ENCODE data around the gene CHCHD10.
A peak's percentile ranks its signal among the peaks of the same experiment; 100 is the strongest.

Gene CHCHD10

DNA sequence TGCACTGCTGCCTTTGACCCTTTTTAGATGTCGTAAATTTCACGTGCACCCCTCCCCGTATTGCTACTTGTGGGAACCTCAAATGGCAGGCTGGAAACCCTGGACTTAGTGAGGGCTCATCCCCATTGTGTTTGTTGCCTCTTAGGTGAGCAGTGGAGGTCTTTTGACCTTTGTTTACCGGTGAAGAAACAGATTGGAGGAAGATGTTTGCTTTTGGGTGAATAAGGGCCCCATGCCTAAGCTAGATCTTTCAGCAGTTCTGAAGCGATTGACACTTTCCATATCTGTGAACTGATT lies 19.8 kb upstream of the CHCHD10 start:
- no peak for DNase-seq

DNA sequence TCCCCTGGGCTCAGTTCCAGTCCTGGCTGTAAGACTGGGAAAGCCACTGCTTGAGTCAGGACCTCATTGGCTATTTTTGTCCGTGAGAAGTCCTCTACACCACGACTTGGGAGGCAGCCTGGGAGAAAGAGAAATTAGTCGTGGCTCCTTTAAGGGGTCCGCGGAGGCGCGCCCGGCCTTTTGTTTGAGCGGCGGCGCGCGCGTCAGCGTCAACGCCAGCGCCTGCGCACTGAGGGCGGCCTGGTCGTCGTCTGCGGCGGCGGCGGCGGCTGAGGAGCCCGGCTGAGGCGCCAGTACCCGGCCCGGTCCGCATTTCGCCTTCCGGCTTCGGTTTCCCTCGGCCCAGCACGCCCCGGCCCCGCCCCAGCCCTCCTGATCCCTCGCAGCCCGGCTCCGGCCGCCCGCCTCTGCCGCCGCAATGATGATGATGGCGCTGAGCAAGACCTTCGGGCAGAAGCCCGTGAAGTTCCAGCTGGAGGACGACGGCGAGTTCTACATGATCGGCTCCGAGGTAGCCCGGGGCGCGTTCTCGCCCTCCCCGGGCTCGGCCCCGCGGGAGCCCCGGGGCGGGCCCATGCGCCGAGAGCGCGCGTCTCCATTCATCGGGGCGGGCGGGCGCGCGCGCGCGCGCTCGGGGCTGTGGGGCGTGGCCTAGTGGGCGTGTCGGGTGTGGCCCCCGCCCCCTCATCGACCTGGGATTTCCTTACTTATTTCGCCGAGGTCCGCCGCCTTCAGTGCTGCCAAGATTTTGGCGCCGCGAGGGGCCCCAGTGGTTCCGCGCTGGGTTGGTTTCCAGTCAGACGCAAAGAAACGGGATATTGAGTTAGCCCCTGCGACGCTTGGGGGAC lies 19.2 kb upstream of the CHCHD10 start, which contains the start of gene SMARCB1:
Gene SMARCB1, plus strand, starts transcription at position 215 of the 848 bp plus-strand sequence. Its CDS starts 204 bp downstream, at position 419.
- DNase-seq: peak; percentile 89

DNA sequence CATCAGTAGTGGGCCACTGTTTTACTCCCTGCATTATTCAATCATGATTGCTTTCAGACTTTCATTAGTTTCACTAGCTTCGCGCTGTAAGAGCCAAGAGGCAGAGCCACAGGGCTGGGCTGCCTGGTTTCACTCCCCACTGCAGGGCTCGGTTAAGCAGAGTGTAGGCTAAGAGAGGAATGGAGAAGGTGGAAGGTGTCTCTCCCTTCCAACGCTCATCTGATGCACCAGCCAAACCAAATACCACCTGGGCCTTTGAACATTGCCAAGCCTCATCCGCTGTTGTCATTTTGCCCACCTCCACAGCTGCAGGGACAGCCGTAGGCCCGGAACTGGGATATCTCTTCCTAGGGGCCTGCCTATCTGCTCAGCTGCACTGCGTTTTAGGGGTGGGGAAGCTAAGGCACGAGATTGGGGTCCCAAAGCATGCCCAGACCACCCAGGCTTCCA lies 18.5 kb upstream of the CHCHD10 start:
- DNase-seq: no peak

DNA sequence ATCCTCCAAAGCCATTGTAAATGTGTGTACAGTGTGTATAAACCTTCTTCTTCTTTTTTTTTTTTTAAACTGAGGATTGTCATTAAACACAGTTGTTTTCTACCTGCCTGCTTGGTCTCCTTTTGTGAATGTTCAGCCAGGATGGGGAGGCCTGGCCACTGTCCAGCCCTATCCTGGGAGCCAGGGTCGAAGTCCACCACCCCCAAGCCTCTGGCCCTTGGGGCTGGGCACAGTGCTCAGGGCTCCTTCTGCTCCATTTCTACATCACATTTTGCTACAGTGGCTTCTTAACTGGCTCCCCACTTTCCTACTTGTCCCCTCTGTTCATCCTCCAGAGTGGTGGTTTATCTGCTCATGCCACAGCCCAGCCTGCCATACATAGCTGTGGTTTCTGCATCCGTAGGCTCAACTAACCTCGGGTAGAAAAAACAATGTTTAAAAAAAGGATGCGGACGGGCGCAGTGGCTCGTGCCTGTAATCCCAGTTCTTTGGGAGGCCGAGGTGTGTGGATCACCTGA lies 16.5 kb upstream of the CHCHD10 start:
- peak; percentile 76 for DNase-seq

DNA sequence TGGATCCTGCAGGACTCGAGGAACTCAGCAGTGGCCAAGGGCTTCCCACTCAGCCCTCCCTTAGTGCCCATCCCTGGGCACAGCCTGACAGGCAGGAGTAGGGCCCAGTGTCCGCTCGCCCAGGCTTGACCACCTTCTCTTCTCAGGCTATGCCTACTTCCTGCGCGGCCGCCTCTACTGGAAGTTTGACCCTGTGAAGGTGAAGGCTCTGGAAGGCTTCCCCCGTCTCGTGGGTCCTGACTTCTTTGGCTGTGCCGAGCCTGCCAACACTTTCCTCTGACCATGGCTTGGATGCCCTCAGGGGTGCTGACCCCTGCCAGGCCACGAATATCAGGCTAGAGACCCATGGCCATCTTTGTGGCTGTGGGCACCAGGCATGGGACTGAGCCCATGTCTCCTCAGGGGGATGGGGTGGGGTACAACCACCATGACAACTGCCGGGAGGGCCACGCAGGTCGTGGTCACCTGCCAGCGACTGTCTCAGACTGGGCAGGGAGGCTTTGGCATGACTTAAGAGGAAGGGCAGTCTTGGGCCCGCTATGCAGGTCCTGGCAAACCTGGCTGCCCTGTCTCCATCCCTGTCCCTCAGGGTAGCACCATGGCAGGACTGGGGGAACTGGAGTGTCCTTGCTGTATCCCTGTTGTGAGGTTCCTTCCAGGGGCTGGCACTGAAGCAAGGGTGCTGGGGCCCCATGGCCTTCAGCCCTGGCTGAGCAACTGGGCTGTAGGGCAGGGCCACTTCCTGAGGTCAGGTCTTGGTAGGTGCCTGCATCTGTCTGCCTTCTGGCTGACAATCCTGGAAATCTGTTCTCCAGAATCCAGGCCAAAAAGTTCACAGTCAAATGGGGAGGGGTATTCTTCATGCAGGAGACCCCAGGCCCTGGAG lies 15.7 kb upstream of the CHCHD10 start:
- no peak for DNase-seq

DNA sequence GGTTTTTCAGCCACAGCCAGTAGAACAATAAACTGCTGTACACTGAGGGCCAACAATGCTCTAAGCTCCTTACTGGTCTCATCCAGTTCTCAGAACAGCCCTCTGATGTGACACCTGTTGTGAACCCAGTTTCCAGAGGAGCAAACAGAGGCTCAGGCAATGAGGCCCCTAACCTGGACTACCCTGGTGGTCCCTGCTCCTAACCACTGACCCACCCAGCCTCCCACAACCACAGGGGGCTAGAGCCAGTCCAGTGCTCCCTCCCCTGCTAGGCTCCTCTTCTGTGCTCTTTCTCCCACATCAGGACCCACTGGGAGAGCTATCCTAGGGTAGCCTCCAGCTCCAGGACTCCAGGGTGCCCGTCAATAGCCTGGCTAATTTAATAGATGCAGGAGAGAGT lies 14.9 kb upstream of the CHCHD10 start:
- no peak for DNase-seq

DNA sequence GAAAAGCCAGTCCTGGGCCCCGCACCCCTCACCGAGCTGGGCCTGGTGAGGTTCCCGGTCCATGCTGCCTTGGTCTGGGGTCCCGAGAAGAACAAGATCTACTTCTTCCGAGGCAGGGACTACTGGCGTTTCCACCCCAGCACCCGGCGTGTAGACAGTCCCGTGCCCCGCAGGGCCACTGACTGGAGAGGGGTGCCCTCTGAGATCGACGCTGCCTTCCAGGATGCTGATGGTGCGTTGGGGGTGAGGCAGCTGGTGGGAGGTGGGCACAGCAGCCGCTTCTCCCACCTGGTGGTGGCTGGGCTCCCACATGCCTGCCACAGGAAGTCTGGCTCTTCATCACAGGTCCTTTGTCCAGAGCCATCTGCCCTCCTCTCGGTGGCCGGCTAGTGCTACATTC lies 14.5 kb upstream of the CHCHD10 start:
- no peak for DNase-seq

DNA sequence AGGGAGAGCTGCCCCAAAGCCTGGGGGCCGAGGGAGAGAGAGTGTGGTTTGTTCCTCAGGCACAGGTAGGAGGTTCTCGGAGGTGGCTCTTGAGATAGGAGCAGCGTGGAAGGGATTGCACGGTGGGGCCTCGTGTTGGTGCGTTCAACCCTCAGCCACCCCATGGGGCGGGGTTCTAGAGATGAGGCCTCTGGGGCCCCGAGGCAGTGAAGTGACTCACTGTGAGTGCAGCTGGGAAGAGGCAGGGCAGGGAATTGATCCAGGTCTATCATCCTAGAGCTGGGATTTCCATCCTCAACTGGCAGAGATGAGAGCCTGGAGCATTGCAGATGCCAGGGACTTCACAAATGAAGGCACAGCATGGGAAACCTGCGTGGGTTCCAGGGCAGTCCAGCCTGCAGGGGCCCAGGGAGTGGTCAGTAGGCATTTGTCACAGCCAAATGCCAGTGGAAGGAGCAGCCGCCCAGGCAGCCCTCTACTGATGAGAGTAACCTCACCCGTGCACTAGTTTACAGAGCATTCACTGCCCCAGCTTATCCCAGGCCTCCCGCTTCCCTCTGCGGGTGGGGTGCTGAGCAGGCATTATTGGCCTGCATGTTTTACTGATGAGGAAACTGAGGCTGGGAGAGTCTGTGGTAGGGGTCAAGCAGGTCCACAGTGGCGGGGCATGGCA lies 13.9 kb upstream of the CHCHD10 start:
- peak; percentile 93 for DNase-seq

DNA sequence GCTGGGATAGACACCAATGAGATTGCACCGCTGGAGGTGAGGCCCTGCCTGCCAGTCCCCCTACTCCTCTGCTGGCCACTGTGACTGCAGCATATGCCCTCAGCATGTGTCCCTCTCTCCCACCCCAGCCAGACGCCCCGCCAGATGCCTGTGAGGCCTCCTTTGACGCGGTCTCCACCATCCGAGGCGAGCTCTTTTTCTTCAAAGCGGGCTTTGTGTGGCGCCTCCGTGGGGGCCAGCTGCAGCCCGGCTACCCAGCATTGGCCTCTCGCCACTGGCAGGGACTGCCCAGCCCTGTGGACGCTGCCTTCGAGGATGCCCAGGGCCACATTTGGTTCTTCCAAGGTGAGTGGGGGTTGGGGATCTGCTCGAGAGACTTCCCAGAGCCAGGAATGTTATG lies 13.3 kb upstream of the CHCHD10 start:
- no peak for DNase-seq

DNA sequence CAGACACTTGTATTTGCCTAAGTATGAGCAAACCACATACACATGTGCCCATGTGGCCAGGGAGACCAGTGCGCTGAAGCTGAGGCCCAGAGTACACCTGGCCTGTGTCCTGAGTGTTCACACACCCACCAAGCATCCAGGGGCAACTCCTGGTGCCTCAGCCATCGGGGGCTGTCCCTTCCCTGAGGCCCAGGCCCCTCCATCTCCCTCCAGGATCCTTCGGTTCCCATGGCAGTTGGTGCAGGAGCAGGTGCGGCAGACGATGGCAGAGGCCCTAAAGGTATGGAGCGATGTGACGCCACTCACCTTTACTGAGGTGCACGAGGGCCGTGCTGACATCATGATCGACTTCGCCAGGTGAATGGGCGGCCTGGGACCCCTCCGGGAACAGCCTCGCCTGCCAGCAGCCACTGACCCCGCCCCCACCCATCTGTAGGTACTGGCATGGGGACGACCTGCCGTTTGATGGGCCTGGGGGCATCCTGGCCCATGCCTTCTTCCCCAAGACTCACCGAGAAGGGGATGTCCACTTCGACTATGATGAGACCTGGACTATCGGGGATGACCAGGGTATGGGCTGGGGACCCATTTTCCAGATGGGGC lies 12.5 kb upstream of the CHCHD10 start:
- no peak for DNase-seq

DNA sequence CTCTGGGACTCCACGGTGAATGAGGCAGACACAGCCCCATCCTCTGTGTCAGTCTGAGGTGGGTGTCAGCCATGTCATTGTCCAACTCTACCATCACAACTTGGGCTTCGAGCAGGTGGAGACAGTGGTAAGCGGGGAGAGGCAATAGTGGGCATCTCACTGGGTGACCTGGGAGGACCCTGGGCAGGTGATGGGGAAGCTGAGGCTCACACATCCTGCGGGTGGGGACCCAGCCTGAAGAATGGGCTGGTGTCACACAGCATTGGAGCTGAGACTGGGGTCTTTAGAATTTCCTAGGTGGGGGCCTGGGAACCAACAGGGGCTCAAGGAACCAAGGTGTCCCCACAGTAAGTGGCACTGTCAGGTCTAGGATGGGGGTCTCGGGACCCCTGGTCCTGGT lies 12.0 kb upstream of the CHCHD10 start:
- no peak for DNase-seq

DNA sequence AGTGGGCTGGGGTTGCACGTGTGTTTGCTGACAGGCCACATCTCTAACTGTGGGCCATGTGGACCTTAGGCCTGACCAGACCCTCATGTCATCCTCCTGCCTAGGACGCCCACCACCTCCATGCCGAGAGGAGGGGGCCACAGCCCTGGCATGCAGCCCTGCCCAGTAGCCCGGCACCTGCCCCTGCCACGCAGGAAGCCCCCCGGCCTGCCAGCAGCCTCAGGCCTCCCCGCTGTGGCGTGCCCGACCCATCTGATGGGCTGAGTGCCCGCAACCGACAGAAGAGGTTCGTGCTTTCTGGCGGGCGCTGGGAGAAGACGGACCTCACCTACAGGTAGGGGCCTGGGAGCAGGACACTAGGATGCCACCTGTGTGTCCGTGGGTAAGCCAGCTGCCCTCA lies 11.3 kb upstream of the CHCHD10 start:
- DNase-seq: no peak

DNA sequence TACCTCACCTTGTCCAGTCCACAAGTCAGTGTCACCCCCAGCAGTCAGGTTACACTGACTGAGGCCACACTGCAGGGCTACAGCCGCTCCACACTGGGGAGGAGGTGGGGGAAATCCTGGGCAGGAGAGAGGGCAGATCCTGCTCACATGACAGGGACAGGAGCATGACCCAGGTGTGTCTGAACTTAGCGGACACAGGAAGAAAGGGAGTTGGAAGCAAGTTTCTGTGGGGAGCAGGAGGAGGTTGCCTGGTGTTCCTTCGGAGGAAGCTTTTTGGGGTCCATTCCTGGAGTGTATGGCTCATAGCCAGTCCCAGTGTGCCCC lies 10.8 kb upstream of the CHCHD10 start:
- DNase-seq: no peak

DNA sequence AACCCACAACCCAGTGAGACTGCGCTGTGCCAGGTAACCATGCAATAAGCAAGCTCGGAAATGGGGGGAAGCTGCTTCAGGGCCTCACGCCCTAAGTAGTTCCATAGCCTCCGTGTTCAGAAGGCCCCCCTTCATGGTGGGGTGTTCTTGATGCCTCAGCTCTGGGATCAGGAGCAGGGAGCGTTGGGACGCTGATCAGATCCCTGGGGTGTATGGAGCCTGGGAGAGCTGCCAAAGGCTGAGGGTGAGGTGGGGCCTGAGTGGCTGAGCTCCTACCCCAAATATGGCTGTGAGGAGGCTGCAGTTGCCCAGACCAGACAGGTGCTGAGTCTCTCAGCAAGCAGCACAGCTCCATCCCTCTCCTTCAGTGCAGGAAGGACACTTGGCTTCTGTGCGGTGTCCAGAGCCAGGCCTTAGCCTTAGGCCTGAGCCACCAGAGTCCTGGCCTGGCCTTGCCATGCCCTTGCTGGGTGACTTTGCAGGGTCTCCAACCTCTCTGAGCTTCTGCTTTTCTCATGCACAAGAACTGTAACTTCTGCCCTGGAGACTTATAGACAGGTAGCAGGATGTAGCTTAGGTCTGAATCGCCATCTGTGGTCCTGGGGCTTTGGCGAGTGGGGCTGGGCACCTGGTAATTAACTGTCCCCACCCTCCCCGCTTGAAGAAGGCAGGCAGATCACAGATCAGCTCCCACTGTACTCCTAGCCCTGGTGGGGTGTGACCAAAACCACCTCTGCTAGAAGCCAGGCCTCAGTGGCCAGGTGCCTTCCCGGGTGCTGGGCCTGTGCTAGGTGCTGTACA lies 10.2 kb upstream of the CHCHD10 start:
- no peak for DNase-seq

DNA sequence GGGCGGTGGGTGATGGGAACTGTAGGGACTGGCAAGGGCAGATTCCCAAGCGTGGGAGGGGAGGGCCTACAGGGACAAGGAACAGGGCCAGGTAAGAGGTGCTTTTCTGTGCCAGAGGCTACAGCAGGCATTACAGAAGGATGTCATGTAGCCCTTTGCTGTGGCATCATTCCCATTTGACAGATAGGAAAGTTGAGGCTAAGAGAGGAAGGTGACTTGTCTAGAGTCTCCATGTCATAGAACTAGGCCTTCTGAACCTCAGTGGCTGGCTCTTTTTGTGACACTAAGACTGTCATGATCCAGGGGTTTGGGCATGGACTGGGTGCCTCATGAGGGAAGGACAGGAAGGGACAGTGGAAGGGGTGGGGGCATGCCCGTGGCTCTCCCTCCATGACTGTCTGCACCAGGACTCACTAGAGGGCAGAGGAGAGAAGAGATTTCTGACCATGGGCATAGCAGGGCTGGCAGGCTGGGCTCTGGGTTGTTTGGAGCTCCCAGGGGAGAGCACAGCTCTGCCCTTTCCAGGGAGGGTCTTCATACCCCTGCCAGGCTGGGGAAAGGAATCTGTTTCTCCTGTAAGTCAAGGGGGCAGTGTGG lies 8.1 kb upstream of the CHCHD10 start:
- no peak for DNase-seq

DNA sequence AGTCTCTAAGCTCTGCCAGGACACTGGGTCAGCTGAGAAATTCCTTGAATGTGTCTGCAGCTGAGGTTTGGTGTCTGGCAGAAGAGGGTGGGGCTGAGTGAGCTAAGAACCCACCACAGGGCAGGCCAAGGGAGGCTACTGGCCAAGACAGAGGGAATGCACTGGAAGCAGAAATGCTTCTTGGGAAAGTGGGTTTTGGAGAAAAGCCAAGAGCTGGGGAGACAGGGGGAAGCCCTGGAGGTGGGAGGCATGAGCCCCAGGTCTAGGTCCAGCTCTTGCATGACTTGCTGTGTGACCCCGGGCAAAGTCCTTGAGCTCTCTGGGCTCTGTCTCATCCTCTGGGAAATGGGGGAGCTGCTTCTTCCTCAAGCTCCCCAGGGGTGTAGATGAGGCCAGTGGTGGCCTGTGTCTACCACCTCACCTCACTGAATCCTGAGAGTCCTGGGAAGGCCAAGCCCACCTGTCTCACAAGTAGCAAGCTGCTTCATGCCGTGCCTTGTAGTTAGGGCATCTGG lies 7.2 kb upstream of the CHCHD10 start:
- DNase-seq: peak; percentile 64

DNA sequence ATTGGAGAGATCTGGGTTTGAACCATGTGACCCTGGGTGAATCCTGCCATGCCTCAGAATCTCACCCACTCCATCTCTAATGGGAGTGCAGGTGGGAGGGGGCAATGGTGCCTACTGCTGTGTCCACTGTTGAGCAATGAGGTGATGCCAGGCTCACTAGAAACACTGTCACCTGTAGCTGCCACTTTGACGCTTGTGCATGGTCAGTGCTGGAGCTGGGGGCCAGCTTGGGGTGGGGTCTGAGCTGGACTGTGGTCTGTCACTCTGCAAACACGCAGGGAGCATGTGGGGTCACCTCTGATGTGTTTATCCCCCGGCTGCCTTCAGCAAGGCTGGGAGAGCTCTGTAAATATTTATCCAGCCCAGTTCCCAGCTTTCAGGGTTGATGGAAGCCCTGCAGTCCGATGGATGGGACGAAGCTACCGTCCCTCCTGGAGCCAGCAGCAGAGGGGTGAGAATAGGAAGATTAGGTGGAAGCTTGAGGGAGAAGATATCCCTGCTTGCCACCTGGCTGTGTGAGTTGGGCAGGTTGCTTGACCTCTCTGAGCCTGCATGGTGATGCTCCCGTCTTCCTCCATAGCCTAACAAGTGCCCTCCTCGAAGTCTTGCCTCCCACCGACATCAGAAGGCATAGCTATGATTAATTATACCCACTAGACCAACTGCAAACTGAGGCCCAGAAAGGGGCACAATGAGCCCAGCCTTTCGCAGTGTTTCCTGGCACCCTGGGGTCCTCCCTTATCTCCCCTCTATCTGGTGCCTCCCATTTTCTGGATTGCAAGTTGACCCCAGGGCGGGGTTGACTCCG lies 6.5 kb upstream of the CHCHD10 start:
- no peak for DNase-seq

DNA sequence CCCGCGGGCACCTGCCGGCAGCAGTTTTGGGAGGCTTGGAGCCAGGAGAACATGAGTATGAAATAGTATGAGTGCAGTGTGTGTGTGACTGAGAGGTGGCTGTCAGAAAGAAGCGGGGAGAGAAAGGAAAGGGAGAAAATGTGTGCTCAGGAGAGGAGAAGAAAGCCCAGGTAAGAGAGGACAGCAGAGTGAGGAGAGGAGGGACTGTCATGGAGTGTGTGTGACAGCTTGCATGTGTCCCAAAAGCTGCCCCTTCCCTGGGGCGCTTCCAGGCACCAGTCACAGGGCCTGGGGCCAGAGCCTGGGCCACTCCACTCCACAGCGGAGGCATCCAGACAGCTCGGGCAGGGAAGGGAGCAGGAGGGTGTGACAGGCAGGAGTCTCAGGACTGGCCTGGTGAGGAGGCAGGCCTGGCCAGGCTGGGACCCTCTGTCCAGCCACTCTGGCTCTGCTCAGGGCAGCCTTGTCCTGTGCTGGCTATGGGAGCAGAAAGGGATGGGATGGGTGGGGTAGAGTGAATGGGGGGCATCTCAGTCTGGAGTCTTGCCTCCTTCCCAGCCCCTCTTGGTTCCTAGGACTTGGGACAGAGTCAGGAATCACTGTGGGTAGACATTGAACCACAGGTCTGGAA lies 5.8 kb upstream of the CHCHD10 start:
- no peak for DNase-seq

DNA sequence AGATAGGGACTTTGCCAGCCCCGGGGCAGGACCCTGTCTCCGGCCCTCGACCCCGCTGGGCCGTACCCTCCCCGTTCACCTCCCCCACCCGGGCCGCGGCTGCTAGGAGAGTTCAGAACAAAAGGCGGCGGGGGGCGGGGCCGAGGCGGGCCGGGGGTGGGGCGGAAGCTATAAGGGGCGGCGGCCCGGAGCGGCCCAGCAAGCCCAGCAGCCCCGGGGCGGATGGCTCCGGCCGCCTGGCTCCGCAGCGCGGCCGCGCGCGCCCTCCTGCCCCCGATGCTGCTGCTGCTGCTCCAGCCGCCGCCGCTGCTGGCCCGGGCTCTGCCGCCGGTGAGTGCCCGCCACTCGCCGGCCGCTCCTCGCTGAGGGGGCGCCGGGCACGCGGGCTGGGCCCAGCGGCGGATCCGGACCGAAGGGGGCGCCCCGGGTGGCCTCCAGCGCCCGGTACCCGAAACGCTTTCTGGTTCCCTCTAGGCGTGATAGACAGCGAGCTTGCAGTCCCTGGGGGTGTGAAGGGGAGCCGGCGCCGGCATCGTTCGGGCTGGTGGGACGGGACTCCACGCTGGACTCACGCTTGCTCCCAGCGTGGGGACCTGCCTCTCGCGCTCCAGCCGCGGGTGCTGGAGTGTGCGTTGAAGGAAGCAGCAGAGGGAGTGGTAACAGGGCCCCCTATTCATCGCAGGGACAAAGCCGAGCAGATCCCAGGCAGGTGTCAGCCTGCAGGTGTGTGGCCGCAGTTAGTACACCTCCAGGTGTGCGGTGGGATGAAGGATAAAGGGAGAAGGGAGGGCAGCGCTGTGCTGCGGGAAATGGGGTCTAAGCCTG lies 5.1 kb upstream of the CHCHD10 start, which contains the start of gene MMP11:
Gene MMP11, plus strand, starts transcription at position 201 of the 825 bp plus-strand sequence. Its CDS starts 22 bp downstream, at position 223.
- peak; percentile 62 for DNase-seq
